Measurements from ENCODE around the gene ELAPOR2. TPM values are rescaled to one million over a fixed set of nuclear protein-coding genes. Genes with fewer than 3 reads are reported as not detected.
A peak's percentile ranks its signal among the peaks of the same experiment; 100 is the strongest.

Gene ELAPOR2
- total and polyA plus RNA-seq, 9 of the 15 experiments (the other 6 are each of a cell fraction or from before 2014, with no cell fraction given): 9.2 to 72.0 (median 35.0) TPM

DNA sequence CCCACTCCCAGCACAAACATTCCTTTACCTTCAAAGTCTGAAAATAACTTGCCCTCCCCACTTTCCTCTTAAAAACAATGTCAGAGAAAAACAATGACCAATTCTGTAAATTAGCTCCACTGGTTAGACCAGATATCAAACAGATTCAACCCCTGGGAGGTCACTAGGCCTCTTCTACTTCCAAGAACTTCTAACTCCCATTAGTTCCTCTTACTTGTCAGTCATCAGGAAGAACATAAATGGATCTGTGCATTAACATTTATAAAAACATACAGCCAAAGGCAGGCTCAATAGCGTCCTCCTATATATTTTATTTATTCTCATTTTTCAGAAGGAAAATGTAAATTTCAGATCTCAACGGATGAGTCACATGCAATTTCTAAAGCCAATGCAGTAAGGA, 2.2 kb downstream of the ELAPOR2 start (continued):
- TF ChIP-seq, protein P1, sequence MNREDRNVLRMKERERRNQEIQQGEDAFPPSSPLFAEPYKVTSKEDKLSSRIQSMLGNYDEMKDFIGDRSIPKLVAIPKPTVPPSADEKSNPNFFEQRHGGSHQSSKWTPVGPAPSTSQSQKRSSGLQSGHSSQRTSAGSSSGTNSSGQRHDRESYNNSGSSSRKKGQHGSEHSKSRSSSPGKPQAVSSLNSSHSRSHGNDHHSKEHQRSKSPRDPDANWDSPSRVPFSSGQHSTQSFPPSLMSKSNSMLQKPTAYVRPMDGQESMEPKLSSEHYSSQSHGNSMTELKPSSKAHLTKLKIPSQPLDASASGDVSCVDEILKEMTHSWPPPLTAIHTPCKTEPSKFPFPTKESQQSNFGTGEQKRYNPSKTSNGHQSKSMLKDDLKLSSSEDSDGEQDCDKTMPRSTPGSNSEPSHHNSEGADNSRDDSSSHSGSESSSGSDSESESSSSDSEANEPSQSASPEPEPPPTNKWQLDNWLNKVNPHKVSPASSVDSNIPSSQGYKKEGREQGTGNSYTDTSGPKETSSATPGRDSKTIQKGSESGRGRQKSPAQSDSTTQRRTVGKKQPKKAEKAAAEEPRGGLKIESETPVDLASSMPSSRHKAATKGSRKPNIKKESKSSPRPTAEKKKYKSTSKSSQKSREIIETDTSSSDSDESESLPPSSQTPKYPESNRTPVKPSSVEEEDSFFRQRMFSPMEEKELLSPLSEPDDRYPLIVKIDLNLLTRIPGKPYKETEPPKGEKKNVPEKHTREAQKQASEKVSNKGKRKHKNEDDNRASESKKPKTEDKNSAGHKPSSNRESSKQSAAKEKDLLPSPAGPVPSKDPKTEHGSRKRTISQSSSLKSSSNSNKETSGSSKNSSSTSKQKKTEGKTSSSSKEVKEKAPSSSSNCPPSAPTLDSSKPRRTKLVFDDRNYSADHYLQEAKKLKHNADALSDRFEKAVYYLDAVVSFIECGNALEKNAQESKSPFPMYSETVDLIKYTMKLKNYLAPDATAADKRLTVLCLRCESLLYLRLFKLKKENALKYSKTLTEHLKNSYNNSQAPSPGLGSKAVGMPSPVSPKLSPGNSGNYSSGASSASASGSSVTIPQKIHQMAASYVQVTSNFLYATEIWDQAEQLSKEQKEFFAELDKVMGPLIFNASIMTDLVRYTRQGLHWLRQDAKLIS (CRISPR knock-in tag; IDR thresholded peaks at IDR 0.05): peak; percentile 47; the same call in 1 of the 2 replicates
- no peak for TF ChIP-seq ZNF766 (CRISPR knock-in tag; conservative IDR thresholded peaks at IDR 0.05)
- peak; percentile 46 for TF ChIP-seq EP300 (IDR thresholded peaks at IDR 0.05; ENCODE audit: low read length)
- TF ChIP-seq KLF16 (IDR thresholded peaks at IDR 0.05): no peak
- no peak for TF ChIP-seq LARP7 (IDR thresholded peaks at IDR 0.05)
- TF ChIP-seq GATAD2B (IDR thresholded peaks at IDR 0.05; ENCODE audit: borderline replicate concordance): no peak
- no peak for TF ChIP-seq JUN (IDR thresholded peaks at IDR 0.05; ENCODE audit: borderline replicate concordance, low read depth, low read length)
- TF ChIP-seq JUN (CRISPR knock-in tag; IDR thresholded peaks at IDR 0.05; ENCODE audit: borderline replicate concordance): no peak
- TF ChIP-seq, protein P2, sequence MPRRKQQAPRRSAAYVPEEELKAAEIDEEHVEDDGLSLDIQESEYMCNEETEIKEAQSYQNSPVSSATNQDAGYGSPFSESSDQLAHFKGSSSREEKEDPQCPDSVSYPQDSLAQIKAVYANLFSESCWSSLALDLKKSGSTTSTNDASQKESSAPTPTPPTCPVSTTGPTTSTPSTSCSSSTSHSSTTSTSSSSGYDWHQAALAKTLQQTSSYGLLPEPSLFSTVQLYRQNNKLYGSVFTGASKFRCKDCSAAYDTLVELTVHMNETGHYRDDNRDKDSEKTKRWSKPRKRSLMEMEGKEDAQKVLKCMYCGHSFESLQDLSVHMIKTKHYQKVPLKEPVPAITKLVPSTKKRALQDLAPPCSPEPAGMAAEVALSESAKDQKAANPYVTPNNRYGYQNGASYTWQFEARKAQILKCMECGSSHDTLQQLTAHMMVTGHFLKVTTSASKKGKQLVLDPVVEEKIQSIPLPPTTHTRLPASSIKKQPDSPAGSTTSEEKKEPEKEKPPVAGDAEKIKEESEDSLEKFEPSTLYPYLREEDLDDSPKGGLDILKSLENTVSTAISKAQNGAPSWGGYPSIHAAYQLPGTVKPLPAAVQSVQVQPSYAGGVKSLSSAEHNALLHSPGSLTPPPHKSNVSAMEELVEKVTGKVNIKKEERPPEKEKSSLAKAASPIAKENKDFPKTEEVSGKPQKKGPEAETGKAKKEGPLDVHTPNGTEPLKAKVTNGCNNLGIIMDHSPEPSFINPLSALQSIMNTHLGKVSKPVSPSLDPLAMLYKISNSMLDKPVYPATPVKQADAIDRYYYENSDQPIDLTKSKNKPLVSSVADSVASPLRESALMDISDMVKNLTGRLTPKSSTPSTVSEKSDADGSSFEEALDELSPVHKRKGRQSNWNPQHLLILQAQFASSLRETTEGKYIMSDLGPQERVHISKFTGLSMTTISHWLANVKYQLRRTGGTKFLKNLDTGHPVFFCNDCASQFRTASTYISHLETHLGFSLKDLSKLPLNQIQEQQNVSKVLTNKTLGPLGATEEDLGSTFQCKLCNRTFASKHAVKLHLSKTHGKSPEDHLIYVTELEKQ (CRISPR knock-in tag; IDR thresholded peaks at IDR 0.05): no peak
- TF ChIP-seq U2AF1 (optimal IDR thresholded peaks at IDR 0.05; ENCODE audit: low read depth, low read length): no peak
- no peak for TF ChIP-seq POU5F1 (IDR thresholded peaks at IDR 0.05; ENCODE audit: borderline replicate concordance, low read depth, low read length, partially characterized antibody)
- TF ChIP-seq BACH1 (tag; IDR thresholded peaks at IDR 0.05): no peak; the same call in 1 of the 2 replicates
- no peak for TF ChIP-seq ZNF830 (CRISPR knock-in tag; IDR thresholded peaks at IDR 0.05)
- TF ChIP-seq ZNF561 (CRISPR knock-in tag; conservative IDR thresholded peaks at IDR 0.05): no peak
- TF ChIP-seq ASH1L (IDR thresholded peaks at IDR 0.05; ENCODE audit: borderline replicate concordance, low read depth, partially characterized antibody): no peak
- TF ChIP-seq MTF1 (CRISPR knock-in tag; IDR thresholded peaks at IDR 0.05; ENCODE audit: borderline replicate concordance): no peak
- no peak for TF ChIP-seq RBM39 (optimal IDR thresholded peaks at IDR 0.05; ENCODE audit: low read depth, low read length)
- no peak for TF ChIP-seq SMARCA5 (IDR thresholded peaks at IDR 0.05)
- TF ChIP-seq SAFB (IDR thresholded peaks at IDR 0.05; ENCODE audit: borderline replicate concordance, low read depth, low read length): no peak
- no peak; a peak in 1 of 4 replicates for TF ChIP-seq RAD21 (CRISPR knock-in tag; conservative IDR thresholded peaks at IDR 0.05 in 1 of 2, IDR thresholded peaks at IDR 0.05 in 1 of 2)
- TF ChIP-seq ZNF121 (CRISPR knock-in tag; conservative IDR thresholded peaks at IDR 0.05): 0 out of 2 replicates have a peak, but pooled peaks have one; percentile 7
- TF ChIP-seq HNRNPL (IDR thresholded peaks at IDR 0.05; ENCODE audit: low read depth, low read length): no peak
- TF ChIP-seq ZNF232 (CRISPR knock-in tag; IDR thresholded peaks at IDR 0.05): no peak
- TF ChIP-seq MAFG (tag; conservative IDR thresholded peaks at IDR 0.05): no peak

Data from K562 (cell line).